ENCODE data around the gene SEZ6L2.
A peak's percentile ranks its signal among the peaks of the same experiment; 100 is the strongest.
"Not testable (repeated sequence)": the region's sequence is repeated elsewhere in the genome, so short reads cannot be mapped to it uniquely, and the experiment has no call there.

The SEZ6L2 gene

GRCh38 chr16:29881050-29881449 lies 18.3 kb downstream of the SEZ6L2 start:
- DNase-seq: no peak

- DNase-seq: no peak
Measured at GRCh38 chr16:29878172-29878571, 21.2 kb downstream of the SEZ6L2 start.

- DNase-seq: peak; percentile 71
Measured at GRCh38 chr16:29877266-29877961, 21.9 kb downstream of the SEZ6L2 start.

GRCh38 chr16:29876594-29877249 lies 22.6 kb downstream of the SEZ6L2 start:
- DNase-seq: no peak

GRCh38 chr16:29876217-29876593 lies 23.1 kb downstream of the SEZ6L2 start:
- no peak for DNase-seq

GRCh38 chr16:29875206-29875605 lies 24.1 kb downstream of the SEZ6L2 start:
- no peak for DNase-seq

GRCh38 chr16:29873319-29873718 lies 26.0 kb downstream of the SEZ6L2 start:
- DNase-seq: no peak

- DNase-seq: no peak
Measured at GRCh38 chr16:29871822-29872546, 27.4 kb downstream of the SEZ6L2 start.

GRCh38 chr16:29869067-29869466 lies 30.3 kb downstream of the SEZ6L2 start:
- DNase-seq: not testable (repeated sequence)

- no peak for DNase-seq
Measured at GRCh38 chr16:29868396-29869009, 30.8 kb downstream of the SEZ6L2 start.

- no peak for DNase-seq
Measured at GRCh38 chr16:29864205-29864604, 35.1 kb downstream of the SEZ6L2 start.

GRCh38 chr16:29863669-29863984 lies 35.7 kb downstream of the SEZ6L2 start:
- no peak for DNase-seq

- DNase-seq: peak; percentile 80
Measured at GRCh38 chr16:29862884-29863668, 36.3 kb downstream of the SEZ6L2 start, which contains the start of gene CDIPT. Gene CDIPT, minus strand, starts transcription at chr16:29863226. Its CDS starts 369 bp downstream, at chr16:29862857.

GRCh38 chr16:29862383-29862883 lies 36.9 kb downstream of the SEZ6L2 start:
- DNase-seq: no peak

- no peak for DNase-seq
Measured at GRCh38 chr16:29860218-29860617, 39.1 kb downstream of the SEZ6L2 start.

GRCh38 chr16:29858974-29859373 lies 40.4 kb downstream of the SEZ6L2 start:
- no peak for DNase-seq

- no peak for DNase-seq
Measured at GRCh38 chr16:29858149-29858849, 41.1 kb downstream of the SEZ6L2 start.

- DNase-seq: no peak
Measured at GRCh38 chr16:29857133-29857760, 42.1 kb downstream of the SEZ6L2 start.

- DNase-seq: no peak
Measured at GRCh38 chr16:29854520-29855100, 44.7 kb downstream of the SEZ6L2 start.

- DNase-seq: no peak
Measured at GRCh38 chr16:29852654-29853053, 46.7 kb downstream of the SEZ6L2 start.

- DNase-seq: no peak
Measured at GRCh38 chr16:29850998-29851397, 48.4 kb downstream of the SEZ6L2 start.
